Stimulated activated CD4-positive, alpha-beta T cell treated with anti-CD3 and anti-CD28 coated beads, Interleukin-1b, Interleukin-23, amount 100 ng/mL, for 1 hour (primary cell): ENCODE results near the gene RELT.

ENCODE experiments used
- DNase-seq, 2 donors: peaks; one replicate each; pipeline ENCODE4 v3.0.0-alpha.2; 2020; ENCODE audit warnings: low read depth in 2 of 2

RELT gene, protein sequence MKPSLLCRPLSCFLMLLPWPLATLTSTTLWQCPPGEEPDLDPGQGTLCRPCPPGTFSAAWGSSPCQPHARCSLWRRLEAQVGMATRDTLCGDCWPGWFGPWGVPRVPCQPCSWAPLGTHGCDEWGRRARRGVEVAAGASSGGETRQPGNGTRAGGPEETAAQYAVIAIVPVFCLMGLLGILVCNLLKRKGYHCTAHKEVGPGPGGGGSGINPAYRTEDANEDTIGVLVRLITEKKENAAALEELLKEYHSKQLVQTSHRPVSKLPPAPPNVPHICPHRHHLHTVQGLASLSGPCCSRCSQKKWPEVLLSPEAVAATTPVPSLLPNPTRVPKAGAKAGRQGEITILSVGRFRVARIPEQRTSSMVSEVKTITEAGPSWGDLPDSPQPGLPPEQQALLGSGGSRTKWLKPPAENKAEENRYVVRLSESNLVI

DNA sequence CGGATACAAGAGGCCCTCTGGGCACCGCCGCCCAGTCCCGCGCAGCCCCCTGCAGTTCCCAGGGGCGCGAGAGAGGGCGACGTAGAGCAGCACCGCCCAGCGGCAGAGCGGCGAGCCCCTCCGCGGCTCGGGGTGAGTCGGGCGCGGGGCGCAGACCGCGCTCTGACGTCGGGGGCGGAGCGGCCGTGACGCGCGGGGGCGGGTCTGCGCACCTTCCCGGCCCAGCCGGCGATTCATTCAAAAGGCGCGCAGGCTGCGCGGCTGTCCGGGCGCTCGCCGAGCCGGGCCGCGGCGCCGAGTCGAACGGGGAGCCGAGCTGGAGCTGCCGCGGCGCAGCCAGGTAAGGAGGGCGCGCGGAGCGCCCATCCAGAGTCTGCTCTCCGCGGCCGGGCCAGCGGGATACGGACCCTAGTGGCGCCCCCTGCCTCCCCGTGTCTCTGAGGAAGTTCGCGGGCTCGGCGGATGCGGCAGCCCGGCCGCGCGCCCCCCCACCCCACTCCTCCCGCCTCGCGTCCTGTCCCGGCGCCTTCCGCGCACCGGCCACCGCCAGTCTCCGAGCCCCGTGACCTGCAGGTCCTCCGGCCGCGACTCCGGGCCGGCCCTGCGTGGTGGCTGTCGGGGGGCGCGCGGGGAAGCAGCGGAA is at the start of gene RELT:
TSS of gene RELT (plus strand) at position 240 of the 643 bp plus-strand sequence. CDS start 12,738 bp downstream, outside the sequence.
- DNase-seq = peak; percentile 85 to 96

DNA sequence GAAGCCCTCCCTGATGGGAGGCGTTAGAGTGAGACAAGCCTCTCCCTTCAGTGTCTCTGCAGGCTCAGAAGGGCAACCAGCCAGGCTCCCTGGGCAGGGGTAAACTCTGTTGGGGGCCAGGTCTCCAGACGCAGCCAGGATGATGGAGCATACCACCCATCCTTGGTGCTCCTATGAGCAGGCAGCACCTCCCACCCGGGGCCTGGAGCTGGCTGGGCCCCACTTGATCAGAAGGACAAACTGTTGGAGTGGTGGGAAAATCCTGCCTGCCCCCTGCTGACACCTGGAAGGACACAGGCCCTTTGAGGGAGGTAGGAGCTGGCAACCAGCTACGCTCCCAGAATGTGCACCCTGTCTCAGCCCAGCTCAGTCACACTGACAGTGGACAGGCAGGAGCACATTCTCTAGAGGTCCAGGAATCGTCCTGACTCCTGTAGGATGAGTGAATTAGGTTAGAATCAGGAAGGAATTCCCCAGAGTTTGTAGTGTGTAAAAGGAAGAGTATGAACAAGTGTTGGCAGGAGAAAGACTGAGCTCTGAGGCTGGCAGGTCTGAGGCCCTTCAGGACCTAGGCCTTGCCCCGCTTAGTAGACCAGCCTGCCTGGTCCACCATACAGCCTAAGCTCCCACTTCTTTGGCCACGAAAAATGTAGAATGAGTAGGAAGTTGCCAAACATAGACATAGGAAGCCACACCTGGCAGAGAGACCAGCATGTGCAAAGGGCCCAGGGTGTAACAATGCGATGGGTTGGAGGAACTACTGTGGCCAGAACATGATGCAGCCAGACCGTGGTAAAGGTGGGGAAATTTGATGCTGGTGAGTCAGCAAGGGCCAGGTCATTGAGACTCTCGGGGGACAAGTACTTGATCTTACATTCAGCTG is 49.0 kb upstream of the RELT start:
- no peak for DNase-seq

DNA sequence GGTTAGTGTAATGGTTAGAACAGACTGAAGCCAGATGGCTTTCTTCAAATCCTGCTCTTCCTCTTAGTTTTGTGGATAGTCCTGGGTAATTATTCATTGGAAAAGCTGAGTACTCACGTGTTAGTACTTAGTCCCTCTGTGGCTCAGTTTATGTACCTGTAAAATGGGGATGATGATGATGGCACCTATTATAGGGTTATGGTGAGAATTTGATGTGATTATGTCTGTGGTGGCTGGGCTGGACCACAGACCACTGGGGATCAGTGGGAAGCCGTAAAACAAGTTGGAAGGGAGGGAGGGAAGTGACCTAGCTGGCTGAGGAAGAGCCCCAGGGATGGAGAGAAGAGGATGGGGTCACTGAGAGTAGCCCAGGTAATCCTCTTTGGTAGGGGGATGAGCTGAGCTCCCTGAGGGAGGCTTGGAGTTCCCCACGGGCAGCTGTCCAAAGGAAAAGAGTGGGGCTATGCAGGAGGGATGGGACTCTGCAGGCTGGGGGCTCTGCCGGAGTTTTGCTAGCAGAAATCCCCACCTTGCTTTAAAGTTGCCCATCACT is 48.3 kb upstream of the RELT start:
- no peak for DNase-seq

GRCh38 chr11:73330569-73331093 is 45.6 kb upstream of the RELT start:
- DNase-seq = no peak

DNA sequence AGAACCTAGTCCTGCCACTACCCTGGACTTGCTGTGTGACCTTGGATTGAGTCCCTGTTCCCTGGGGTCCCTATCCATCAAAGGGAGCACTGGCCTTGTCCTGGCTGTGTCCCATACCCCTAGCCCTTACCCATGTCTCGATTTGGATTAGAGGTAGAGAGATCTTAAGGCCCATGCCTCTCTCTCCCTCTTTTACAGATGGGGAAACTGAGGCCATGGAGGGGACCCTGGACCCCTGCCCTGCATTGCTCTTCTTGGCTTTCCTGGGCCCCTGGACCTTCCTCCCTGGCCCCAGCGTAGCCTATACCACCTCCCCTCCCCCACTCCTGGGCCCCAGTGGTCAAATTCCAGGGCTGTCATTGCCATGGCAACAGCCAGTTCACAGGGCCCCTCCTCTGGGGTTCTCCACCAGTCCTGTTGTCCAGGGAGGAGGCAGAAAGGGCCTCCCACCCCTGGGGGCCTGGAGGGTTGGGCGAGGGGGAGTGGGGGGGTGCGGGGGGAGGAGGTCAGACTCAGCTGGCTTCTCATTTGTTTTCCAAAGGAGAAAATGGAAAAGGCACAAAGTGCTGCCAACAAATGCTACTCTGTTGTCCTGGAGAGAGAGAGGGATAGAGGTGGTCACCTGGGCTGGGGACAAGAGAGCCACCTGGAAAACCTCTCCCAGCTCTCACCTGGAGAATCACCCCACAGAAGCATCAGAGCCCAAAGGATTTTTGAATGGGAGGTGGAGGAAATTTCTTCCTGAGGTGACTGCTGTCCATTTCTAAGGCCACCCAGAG is 44.9 kb upstream of the RELT start:
- DNase-seq = no peak

GRCh38 chr11:73333173-73333572 is 43.0 kb upstream of the RELT start:
- no peak for DNase-seq

GRCh38 chr11:73333640-73334383 is 42.4 kb upstream of the RELT start:
- no peak for DNase-seq

DNA sequence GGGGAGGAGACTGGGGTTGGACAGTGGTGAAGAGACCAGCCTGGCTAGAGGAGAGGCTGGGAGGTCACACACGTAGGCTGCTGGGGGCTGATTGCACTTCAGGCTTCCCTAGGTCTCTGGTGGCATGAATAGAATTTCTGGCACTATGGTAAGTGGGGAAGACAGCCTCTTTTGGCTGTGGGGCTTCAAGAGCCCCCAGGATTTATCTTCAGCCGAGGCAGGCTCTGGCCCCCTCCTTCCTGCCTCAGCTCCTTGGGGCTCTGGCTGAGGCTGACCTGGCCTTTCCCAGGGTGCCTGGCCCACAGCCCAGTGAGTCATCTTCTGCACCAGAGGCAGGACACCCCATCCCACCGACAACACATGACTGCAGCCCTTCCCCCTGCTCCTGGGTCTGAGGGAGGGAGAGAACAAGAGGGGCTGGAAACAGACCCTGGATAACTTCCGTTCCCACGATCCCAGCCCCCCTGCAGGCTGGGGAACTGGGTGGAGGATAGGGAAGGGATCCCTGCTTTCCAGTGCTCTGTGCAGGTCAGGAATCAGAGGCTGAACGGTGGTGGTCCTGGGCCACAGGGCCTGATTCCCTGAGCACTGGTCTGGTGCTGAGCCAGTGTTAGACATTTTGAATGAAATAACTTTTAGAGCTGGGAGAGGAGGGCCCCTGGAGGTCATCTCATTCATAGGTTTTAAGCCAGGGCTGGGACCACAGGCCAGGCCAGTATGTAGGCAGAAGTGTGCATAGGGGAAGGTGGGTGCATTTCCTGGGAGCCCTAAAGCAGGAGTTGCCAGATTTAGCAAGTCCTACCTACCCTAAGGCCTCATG is 41.6 kb upstream of the RELT start:
- DNase-seq = no peak

DNA sequence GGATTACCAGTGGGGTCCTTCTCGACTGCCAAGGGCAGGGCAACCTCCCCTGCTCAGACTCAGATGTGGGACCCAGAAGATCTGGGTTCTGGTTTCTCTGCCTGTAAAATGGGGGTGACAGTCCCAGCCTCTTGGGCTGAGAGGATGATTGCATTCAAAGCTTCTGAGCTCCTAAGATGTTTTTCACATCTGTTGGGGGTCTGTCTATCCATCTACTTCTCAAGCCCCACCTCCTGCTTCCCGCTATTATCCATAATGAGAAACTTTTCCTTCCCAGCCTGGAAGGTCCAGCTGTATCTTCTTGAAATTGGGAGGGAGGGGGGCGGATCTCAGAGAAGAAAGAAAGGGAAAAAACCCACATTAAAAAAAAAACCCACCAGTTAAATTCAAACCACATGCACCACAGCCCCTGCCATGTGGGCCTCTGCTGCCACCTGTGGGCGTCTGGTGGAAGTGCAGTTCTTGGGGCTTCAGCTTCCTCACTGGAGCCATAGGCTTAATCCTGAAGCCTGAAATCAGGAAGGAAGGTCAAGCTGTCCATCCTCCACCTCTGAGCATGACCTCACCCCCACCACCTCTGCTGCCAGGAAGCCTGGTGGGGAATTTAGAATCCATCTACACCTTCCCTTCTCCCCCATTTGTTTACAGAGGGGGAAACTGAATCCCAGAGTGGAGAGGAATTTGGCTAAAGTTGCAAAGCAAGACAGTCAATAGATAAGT is 40.8 kb upstream of the RELT start:
- DNase-seq = peak; percentile 50 to 72

DNA sequence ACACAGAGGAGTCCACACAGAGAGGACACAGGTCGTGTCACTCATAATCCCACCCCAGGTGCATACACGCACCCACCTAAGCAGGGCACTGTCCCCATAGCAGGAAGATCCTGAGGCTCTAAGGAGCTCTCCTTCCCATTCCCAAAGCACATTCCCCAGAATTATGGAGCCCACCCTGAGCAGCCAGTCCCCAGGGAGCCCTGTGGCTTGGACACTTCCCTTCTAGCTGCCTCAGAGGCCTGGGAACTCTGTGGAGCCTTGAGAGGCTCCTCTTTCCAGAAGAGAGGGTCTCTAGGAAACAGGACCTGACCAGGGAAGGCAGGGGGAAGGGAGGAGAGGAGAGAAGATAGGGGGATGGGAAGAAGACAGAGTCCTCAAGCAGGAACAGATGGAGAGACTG is 38.4 kb upstream of the RELT start:
- DNase-seq = no peak

DNA sequence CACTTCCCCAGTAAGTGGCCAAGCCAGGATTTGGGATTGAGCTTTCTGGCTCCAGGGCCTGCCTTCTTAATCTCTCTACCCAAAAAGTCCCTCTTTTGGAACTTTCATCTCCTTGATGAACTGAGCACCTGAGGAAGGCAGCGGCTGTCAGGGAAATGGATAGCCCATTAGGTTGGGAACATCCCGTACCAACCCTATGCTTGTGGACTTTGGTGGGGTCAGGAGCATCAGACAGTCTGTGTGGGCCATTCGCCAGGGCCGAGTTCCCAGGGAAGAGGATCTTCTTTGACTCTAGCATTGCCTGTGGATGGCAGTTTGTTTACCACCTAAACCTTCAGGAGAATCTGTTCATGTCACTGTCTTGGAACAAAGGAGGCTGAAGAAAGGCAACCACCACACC is 37.9 kb upstream of the RELT start:
- DNase-seq = no peak

DNA sequence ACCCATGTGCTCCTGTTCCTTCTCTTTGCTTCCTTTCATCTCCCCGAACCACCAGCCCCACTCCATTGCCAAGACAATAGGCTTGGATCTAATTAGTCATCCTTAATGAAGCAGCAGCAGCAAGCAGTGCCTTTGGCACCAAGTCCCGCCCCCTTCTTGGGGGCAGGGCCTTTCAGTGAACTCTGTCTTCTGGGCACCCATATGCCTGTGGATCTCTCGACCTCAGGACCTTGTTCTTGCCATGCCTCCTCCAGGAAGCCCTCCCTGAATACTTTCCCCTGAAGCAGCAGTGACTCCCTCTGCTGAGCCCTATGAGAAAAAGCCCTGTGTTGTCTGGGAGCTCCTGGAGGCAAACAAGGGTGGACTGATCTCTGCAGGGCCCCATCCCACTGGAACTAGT is 36.0 kb upstream of the RELT start:
- no peak for DNase-seq

DNA sequence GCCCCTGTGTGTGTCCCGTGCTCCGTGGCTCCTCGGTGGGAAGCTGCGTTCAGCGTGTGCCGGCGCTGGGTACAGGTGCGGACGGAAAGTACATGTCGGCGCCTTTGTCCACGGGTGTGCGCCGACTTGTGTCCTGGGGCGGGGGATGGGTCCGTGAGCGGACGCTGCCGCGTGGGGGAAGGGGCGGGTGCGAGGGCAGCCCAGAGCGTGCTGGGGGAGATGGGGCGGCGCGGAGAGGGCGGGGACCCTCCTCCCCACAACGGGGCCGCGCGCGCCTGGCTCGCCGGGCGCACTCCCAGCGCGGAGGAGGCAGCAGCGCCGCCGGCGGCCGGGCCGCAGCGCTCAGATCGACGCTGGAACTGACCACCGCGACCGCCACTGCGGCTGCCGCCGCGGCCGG is 33.6 kb upstream of the RELT start:
- no peak for DNase-seq

DNA sequence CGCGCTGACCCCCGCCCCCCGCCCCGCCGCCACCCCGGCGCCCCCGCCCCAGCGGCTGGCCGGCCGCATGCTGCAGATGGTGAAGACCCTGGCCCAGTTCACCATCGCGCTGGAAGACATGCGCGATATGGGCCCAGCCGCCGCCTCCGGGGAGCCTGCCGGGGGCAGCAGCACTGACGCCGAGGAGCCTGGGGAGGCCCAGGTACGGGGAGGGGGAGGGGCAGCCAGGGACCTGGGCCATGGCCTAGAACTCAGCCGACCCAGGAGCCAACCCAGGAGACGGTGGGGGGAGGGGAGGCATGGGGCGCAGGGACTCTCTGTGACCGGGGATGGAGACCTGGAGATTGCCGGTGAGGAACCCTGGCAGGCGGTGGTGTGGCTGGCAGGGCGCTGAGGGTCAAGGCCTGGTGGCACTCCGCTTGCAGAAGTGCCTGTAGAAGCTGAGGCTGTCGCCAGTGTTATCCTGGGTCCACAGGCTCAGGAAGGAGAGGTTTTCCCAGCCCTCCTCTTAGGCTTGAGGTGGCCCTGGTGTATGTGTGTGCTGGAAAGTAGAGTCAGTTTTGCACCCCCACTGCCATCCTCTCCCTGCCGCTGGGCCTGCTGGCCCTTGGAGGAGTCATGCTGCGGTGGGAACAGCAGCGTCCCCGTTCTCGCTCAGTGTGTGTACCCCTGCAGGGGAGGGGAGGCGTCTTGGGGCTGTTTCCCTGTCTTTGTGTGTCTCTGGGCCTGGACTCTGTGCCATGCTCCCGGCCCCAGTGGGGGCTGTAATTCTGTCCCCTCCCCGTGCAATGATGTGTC is 32.9 kb upstream of the RELT start:
- DNase-seq = no peak

- no peak for DNase-seq
Measured at GRCh38 chr11:73344191-73344607, 32.0 kb upstream of the RELT start.

- DNase-seq = no peak
Measured at GRCh38 chr11:73345481-73346160, 30.6 kb upstream of the RELT start.
